HG03378 (cell line): ENCODE measurements around the gene RD3L.

Experiments used
- ATAC-seq: cut with Tn5 transposase; IDR thresholded peaks from one replicate; pipeline ENCODE4 v1.9.1; 2021; ENCODE audit warnings: mild to moderate bottlenecking, moderate library complexity; ENCODE audit not compliant: unreplicated experiment

The RD3L gene

GRCh38 chr14:103897075-103897947, 45.0 kb downstream of the RD3L start:
- ATAC-seq: no peak

DNA sequence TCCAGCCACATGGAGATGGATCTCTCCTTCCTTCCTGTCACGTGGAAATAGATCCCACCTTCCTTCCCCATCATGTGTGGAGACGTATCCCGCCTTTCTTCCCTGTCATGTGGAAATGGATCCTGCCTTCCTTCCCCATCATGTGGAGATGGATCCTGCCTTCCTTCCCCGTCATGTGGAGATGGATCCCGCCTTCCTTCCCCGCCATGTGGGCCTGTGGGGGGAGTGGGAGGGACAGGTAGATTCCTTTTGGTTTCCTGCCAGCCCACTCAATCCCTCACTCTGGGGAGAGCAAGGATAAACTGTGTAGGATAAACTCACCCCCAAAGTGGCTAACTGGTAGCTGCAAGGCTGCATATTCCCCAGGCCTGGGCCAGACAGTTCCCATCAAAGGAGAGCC, 45.8 kb downstream of the RD3L start:
- ATAC-seq: no peak

DNA sequence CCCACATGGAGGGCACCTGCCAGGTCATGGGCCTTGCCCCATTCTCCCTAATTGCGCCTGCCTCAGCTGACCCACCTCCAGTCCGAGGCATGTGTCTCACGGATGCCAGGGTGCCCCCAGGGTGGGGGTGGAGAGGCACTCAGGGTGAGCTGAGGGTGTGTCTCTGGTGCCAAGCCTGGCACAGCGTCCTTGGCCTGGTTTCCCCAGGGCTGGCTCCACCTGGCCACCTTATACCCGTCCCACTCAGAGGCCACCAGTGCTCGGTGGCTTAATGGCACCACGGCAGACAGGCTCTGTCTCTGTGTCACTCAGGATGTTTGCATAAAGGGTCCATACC, 47.6 kb downstream of the RD3L start:
- no peak for ATAC-seq

- ATAC-seq: no peak
Observed at GRCh38 chr14:103894034-103894722, 48.2 kb downstream of the RD3L start.

DNA sequence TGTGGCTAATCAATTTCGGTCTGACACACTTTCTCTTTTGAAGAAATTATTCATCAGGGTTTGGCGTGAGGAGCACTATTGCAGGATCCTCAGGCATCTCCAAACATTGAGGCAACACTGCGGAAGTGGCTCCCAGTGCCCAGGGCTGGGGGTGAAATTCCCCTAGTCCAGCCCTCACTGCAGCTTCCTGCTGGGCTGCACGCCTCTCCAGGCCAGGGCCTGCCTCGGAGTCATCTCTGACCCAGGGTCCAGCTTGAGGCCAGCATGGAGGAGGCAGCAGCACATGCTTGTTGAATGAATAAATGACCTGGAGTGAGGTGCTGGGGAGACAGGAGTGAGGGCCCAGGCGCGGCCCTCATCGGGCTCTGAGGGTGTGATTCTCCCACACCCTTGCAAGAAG, 50.1 kb downstream of the RD3L start:
- ATAC-seq: no peak

GRCh38 chr14:103891667-103892215, 50.6 kb downstream of the RD3L start:
- no peak for ATAC-seq

- ATAC-seq: no peak
Observed at GRCh38 chr14:103890821-103891666, 51.3 kb downstream of the RD3L start.
